ENCODE results near the gene LAIR1. TPM values are rescaled to one million over a fixed set of nuclear protein-coding genes. Genes with fewer than 3 reads are reported as not detected.

The LAIR1 gene
- total RNA-seq, 4 donors from 2014 or later = 25.3 to 93.2 (median 47.6) TPM

- TF ChIP-seq CTCF (IDR thresholded peaks at IDR 0.05; ENCODE audit: low read depth) = no peak
Measured at GRCh38 chr19:54355675-54356074, 9.1 kb downstream of the LAIR1 start.

- TF ChIP-seq CTCF (IDR thresholded peaks at IDR 0.05; ENCODE audit: low read depth) = no peak
Measured at GRCh38 chr19:54354761-54355160, 10.0 kb downstream of the LAIR1 start.

- no peak for TF ChIP-seq CTCF (IDR thresholded peaks at IDR 0.05; ENCODE audit: low read depth)
Measured at GRCh38 chr19:54352546-54352945, 12.2 kb downstream of the LAIR1 start.

- TF ChIP-seq CTCF (IDR thresholded peaks at IDR 0.05; ENCODE audit: low read depth) = no peak
Measured at GRCh38 chr19:54352041-54352440, 12.7 kb downstream of the LAIR1 start.

- no peak for TF ChIP-seq CTCF (IDR thresholded peaks at IDR 0.05; ENCODE audit: low read depth)
Measured at GRCh38 chr19:54351474-54351873, 13.3 kb downstream of the LAIR1 start.

- no peak for TF ChIP-seq CTCF (IDR thresholded peaks at IDR 0.05; ENCODE audit: low read depth)
Measured at GRCh38 chr19:54345938-54346386, 18.8 kb downstream of the LAIR1 start.

- TF ChIP-seq CTCF (IDR thresholded peaks at IDR 0.05; ENCODE audit: low read depth) = no peak
Measured at GRCh38 chr19:54343868-54344267, 20.9 kb downstream of the LAIR1 start.
